GM18505 (cell line): ENCODE data around the gene MCF2L.

Experiments
- ATAC-seq: cut with Tn5 transposase; IDR thresholded peaks from one replicate; pipeline ENCODE4 v1.9.1; 2021; ENCODE audit not compliant: unreplicated experiment
- POLR2A ChIP-seq: IDR thresholded peaks from 4 replicates; pipeline ENCODE4 v1.6.1; 2011; ENCODE audit warnings: borderline replicate concordance; ENCODE audit not compliant: insufficient read depth, insufficient read length; ENCODE audit errors: extremely low read depth

MCF2L gene

GRCh38 chr13:113009743-113010509 lies 40.9 kb downstream of the MCF2L start:
- TF ChIP-seq POLR2A = no peak
- ATAC-seq = no peak

- ATAC-seq = no peak
- TF ChIP-seq POLR2A = no peak
Observed at GRCh38 chr13:113010510-113010865, 41.5 kb downstream of the MCF2L start.

GRCh38 chr13:113013303-113013702 lies 44.3 kb downstream of the MCF2L start:
- ATAC-seq = no peak
- TF ChIP-seq POLR2A = no peak

- no peak for TF ChIP-seq POLR2A
- no peak for ATAC-seq
Observed at GRCh38 chr13:113013878-113014751, 45.1 kb downstream of the MCF2L start.

GRCh38 chr13:113014752-113015745 lies 46.0 kb downstream of the MCF2L start:
- no peak for TF ChIP-seq POLR2A
- ATAC-seq = no peak

GRCh38 chr13:113015826-113016525 lies 47.0 kb downstream of the MCF2L start:
- no peak for ATAC-seq
- TF ChIP-seq POLR2A = no peak

GRCh38 chr13:113016526-113017295 lies 47.7 kb downstream of the MCF2L start:
- TF ChIP-seq POLR2A = no peak
- no peak for ATAC-seq

- ATAC-seq = no peak
Observed at GRCh38 chr13:113017506-113018215, 48.6 kb downstream of the MCF2L start.

GRCh38 chr13:113018676-113019465 lies 49.9 kb downstream of the MCF2L start:
- no peak for TF ChIP-seq POLR2A

More at GRCh38 chr13:113017506-113018215, 48.6 kb downstream of the MCF2L start:
- TF ChIP-seq POLR2A = no peak

GRCh38 chr13:113020323-113021080 lies 51.5 kb downstream of the MCF2L start:
- ATAC-seq = no peak
- no peak for TF ChIP-seq POLR2A

More at GRCh38 chr13:113018676-113019465, 49.9 kb downstream of the MCF2L start:
- ATAC-seq = no peak
